ENCODE results near the gene NUP214. TPM values are rescaled to one million over a fixed set of nuclear protein-coding genes. Genes with fewer than 3 reads are reported as not detected.
"Not testable (repeated sequence)": the region's sequence is repeated elsewhere in the genome, so short reads cannot be mapped to it uniquely, and the experiment has no call there.

NUP214 gene
- total RNA-seq, 1 donor from 2014 or later, result 67.4 TPM

DNA sequence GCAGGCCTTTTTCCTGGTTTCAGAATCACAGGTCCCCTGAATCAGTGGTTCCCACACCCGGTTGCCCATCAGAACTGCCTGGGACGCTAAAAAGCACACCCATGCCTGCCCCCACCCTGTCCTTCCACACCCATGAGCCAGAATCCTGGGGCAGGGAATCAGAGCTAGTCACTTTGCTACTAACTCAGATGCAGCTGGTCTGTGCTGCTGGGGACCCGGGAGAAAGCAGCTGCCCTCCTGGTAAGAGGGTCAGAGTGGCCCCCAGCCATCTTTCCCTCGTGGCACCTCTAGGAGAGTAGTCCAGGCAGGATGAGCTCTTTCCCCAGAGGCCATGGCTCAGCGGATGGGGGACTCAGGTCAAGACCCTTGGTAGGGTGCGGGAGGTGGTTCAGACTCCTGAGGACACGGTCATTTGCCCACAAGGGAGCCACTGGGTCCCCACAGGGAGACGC, 11.3 kb upstream of the NUP214 start:
- Mint-ChIP-seq H3K4me3 (ENCODE audit: low read depth) (no peak overlapping the region), H3K27ac (no peak overlapping the region), H3K36me3 (ENCODE audit: low read depth) (no peaks in the 10 kb centered on the region), H3K9me3 (no peaks in the 10 kb centered on the region), H3K4me1 (ENCODE audit: low read depth) (no peaks in the 10 kb centered on the region), H3K27me3 (ENCODE audit: low read depth) (peaks cover 3% of the 10 kb centered on the region)
- no peak for DNase-seq (ENCODE audit: low spot score)
- intact Hi-C loops (cut with micrococcal nuclease), result no loop called here

DNA sequence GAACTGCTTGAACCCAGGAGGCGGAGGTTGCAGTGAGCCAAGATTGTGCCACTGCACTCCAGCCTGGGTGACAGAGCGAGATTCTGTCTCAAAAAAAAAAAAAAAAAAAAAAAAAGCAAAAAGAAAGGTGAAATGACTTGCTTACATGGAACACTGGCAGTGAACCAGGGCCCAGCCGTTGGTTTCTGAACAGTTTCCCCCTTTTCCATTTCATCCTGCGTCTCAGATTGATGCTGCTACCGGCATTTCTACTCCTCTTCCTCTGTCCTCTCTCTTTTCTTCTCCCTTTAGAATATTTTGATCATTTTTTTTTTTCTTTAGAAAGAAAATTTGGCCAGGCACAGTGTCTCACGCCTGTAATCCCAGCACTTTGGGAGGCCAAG, 10.0 kb upstream of the NUP214 start:
- H3K9me3 Mint-ChIP-seq; H3K4me3 Mint-ChIP-seq (ENCODE audit: low read depth); H3K4me1 Mint-ChIP-seq (ENCODE audit: low read depth); H3K27me3 Mint-ChIP-seq (ENCODE audit: low read depth); DNase-seq (ENCODE audit: low spot score); H3K27ac Mint-ChIP-seq; intact Hi-C loops (cut with micrococcal nuclease); H3K36me3 Mint-ChIP-seq (ENCODE audit: low read depth): not testable (repeated sequence)

DNA sequence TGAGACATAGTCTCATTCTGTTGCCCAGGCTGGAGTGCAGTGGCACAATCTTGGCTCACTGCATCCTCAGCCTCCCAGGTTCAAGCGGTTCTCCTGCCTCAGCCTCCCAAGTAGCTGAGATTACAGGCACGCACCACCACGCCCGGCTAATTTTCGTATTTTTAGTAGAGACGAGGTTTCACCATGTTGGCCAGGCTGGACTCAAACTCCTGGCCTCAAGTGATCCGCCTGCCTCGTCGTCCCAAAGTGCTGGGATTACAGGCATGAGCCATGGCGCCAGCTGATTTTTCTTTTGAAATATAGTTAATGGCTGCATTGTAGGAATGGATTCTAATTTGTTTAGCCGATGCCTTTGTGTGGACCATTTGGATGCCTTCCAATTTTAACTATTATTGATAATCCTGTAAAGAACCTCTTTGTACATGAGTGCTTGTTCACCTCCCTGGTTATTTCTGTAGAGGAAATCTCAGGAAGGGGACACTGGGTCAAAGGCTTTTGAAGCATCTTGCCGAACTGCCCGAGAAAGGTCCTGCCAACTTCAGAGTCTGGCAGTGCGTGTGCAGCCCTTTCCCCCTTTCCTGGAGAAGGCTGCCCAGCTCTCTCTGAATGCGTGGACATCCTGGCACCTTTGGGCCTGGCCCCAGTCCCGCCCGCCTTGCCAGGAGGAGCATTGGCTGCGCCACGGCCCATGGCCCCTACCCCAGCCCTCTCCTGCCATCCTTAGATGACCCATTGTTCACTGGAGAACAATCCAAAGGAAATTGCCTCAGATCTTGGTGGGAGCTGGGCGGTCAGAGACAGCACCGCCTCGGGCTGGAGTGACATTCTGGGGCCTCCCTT, 8.9 kb upstream of the NUP214 start:
- no peak overlapping the region for H3K27ac Mint-ChIP-seq

DNA sequence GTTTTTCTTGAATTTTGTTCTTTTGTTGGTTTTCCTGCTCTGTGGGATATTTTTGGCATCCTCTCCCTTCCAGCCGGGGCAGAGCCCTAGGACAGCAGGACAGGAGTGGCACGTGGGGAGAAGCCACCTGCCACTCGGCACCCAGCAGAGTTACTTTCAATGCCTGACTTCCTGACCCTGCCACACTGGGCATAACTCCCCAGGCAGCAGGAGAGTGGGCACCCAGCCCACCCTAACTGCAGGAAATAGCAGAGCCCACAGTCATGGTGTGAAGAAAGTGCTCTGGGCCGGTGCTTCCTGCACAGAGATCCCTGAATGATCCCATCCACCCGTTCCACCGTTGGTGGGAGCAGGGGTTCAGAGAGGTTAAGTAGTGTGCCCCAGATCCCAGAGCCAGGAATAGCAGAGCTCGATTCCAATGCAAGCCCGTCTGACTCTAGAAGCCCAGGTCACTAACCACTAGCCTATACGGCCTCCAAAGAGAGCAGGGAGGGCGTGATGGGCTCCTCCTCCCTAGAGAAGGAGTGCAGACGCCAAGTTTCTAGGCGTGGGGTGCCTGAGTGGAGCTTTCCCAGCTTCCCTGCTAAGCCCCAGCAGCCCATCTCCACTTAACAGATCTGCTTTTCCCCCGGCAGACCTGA, 8.1 kb upstream of the NUP214 start:
- no peaks in the 10 kb centered on the region for H3K36me3 Mint-ChIP-seq (ENCODE audit: low read depth)
- DNase-seq (ENCODE audit: low spot score), result no peak
- H3K27me3 Mint-ChIP-seq (ENCODE audit: low read depth), result peaks cover 3% of the 10 kb centered on the region
- H3K9me3 Mint-ChIP-seq, result no peaks in the 10 kb centered on the region
- H3K27ac Mint-ChIP-seq, result no peak overlapping the region
- no peak overlapping the region for H3K4me3 Mint-ChIP-seq (ENCODE audit: low read depth)
- no peaks in the 10 kb centered on the region for H3K4me1 Mint-ChIP-seq (ENCODE audit: low read depth)
- intact Hi-C loops (cut with micrococcal nuclease), result no loop called here

More for the DNA sequence above, 8.9 kb upstream of the NUP214 start:
- Mint-ChIP-seq H3K9me3 (no peaks in the 10 kb centered on the region), H3K4me3 (ENCODE audit: low read depth) (no peak overlapping the region), H3K36me3 (ENCODE audit: low read depth) (no peaks in the 10 kb centered on the region), H3K27me3 (ENCODE audit: low read depth) (peaks cover 3% of the 10 kb centered on the region), H3K4me1 (ENCODE audit: low read depth) (no peaks in the 10 kb centered on the region)
- intact Hi-C loops (cut with micrococcal nuclease), result no loop called here
- DNase-seq (ENCODE audit: low spot score), result no peak

DNA sequence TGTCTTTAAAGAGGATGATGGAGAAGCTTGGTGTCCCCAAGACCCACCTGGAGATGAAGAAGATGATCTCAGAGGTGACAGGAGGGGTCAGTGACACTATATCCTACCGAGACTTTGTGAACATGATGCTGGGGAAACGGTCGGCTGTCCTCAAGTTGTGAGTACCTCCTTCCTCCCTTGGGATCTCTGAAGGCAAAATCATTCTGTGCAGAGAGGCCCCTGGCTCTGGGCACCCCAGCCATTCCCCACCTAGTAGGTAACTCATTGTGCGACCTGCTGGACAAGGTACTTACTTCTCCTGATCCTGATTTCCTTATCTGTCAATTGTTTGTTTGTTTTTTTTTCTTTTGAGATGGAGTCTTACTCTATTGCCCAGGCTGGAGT, 7.6 kb upstream of the NUP214 start:
- H3K9me3 Mint-ChIP-seq, result no peaks in the 10 kb centered on the region
- H3K36me3 Mint-ChIP-seq (ENCODE audit: low read depth), result no peaks in the 10 kb centered on the region
- intact Hi-C loops (cut with micrococcal nuclease), result no loop called here
- H3K27ac Mint-ChIP-seq, result no peak overlapping the region
- no peak for DNase-seq (ENCODE audit: low spot score)
- H3K27me3 Mint-ChIP-seq (ENCODE audit: low read depth), result peaks cover 3% of the 10 kb centered on the region
- no peaks in the 10 kb centered on the region for H3K4me1 Mint-ChIP-seq (ENCODE audit: low read depth)
- no peak overlapping the region for H3K4me3 Mint-ChIP-seq (ENCODE audit: low read depth)

DNA sequence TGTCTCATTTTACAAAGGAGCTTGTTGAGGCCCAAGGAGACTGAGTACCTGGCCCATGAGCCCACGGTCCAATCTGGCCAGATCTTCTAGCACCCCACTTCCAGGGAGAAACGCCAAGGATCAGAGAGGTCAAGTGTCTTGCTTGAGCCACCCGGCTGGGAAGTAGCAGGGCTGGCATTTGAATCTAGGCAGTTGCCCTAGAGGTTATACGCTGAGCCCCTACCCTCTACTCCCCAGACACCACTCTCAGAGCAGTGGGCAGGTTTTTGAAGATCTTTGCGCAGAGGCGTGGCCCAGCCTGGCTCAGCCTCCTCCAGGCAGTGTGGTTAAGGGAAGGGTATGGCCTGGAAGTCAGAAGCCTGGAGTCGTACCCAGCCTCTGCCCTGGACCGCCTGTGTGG, 5.8 kb upstream of the NUP214 start:
- Mint-ChIP-seq H3K27ac (no peak overlapping the region), H3K4me3 (ENCODE audit: low read depth) (no peak overlapping the region), H3K4me1 (ENCODE audit: low read depth) (no peaks in the 10 kb centered on the region), H3K27me3 (ENCODE audit: low read depth) (peaks cover 3% of the 10 kb centered on the region), H3K9me3 (no peaks in the 10 kb centered on the region), H3K36me3 (ENCODE audit: low read depth) (no peaks in the 10 kb centered on the region)
- intact Hi-C loops (cut with micrococcal nuclease), result no loop called here
- DNase-seq (ENCODE audit: low spot score), result no peak

DNA sequence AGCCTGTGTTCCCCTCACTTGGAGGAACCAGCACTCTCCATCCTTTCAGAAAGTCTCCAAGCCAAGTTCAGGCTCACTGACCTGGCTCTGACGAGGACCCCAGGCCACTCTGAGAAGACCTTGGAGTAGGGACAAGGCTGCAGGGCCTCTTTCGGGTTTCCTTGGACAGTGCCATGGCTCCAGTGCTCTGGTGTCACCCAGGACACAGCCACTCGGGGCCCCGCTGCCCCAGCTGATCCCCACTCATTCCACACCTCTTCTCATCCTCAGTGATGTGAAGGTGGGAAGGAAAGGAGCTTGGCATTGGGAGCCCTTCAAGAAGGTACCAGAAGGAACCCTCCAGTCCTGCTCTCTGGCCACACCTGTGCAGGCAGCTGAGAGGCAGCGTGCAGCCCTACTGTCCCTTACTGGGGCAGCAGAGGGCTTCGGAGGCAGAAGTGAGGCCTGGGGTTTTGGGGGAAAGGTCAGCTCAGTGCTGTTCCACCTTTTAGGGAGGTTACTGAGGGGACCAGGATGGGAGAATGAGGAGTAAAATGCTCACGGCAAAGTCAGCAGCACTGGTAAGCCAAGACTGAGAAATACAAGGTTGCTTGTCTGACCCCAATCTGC, 4.7 kb upstream of the NUP214 start:
- H3K27me3 Mint-ChIP-seq (ENCODE audit: low read depth), result peaks cover 3% of the 10 kb centered on the region
- H3K9me3 Mint-ChIP-seq, result no peaks in the 10 kb centered on the region
- no peak for DNase-seq (ENCODE audit: low spot score)
- no peaks in the 10 kb centered on the region for H3K36me3 Mint-ChIP-seq (ENCODE audit: low read depth)
- peaks cover 5% of the 10 kb centered on the region for H3K4me1 Mint-ChIP-seq (ENCODE audit: low read depth)
- no peak overlapping the region for H3K27ac Mint-ChIP-seq
- no peak overlapping the region for H3K4me3 Mint-ChIP-seq (ENCODE audit: low read depth)
- intact Hi-C loops (cut with micrococcal nuclease), result no loop called here

DNA sequence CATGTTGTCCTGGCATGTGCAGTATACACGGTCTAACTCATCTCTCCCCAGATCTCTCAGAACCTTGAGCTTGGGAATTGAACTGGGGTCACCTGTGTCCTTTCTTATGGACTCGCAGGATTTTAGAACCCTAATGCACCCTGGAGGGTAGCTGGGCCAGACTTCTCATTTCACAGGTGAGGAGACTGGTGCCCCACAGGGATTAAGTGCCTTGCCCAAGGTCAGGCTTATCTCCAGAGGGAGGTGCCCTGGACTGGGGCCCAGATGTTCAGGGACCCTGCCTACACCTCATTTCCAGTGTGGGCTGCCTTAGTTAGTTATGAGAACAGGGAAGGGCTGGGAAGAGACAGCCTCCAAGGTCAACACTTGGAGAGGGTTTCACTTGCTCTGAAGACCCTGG, 4.0 kb upstream of the NUP214 start:
- H3K9me3 Mint-ChIP-seq, result no peaks in the 10 kb centered on the region

DNA sequence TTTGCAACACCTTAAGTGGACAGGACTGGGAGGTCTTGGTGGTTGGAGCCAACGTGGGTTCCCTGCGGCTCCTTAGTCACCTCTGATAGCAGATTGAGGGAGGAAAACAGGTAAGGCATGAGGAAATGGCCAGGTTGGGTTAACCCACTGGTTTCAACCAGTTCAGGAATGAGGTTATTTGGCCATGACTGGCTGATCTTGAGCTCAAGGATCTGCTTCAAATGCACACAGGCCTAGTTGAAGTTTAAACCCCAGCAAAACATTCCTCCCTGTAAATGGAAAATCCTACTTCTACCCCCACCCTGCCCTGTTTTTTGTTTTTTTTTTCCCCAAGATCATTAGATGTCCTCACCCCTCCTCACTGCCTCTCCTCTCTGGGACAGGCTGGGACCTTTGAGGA, 3.2 kb upstream of the NUP214 start:
- Mint-ChIP-seq H3K27ac (no peak overlapping the region), H3K9me3 (no peaks in the 10 kb centered on the region), H3K36me3 (ENCODE audit: low read depth) (peaks cover 5% of the 10 kb centered on the region), H3K27me3 (ENCODE audit: low read depth) (peaks cover 3% of the 10 kb centered on the region), H3K4me1 (ENCODE audit: low read depth) (peaks cover 9% of the 10 kb centered on the region), H3K4me3 (ENCODE audit: low read depth) (no peak overlapping the region)
- intact Hi-C loops (cut with micrococcal nuclease), result no loop called here
- DNase-seq (ENCODE audit: low spot score), result no peak

More for the DNA sequence above, 4.0 kb upstream of the NUP214 start:
- Mint-ChIP-seq H3K4me1 (ENCODE audit: low read depth) (peaks cover 9% of the 10 kb centered on the region), H3K27ac (no peak overlapping the region), H3K36me3 (ENCODE audit: low read depth) (peaks cover 5% of the 10 kb centered on the region), H3K4me3 (ENCODE audit: low read depth) (no peak overlapping the region), H3K27me3 (ENCODE audit: low read depth) (peaks cover 3% of the 10 kb centered on the region)
- DNase-seq (ENCODE audit: low spot score), result no peak
- intact Hi-C loops (cut with micrococcal nuclease), result no loop called here

DNA sequence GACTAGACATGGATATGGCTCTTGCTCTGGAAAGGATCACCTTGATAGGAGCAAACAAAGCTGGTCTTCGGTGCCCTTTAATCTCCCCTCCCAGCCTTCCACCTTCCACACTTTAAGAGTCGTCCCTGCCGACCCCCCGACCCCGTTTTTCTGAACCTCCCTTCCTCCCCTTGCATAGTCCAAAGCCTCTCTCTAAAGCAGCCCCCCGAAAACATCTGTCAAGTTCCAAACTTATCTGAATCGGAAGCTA, 423 bp upstream of the NUP214 start:
- DNase-seq (ENCODE audit: low spot score), result no peak

DNA sequence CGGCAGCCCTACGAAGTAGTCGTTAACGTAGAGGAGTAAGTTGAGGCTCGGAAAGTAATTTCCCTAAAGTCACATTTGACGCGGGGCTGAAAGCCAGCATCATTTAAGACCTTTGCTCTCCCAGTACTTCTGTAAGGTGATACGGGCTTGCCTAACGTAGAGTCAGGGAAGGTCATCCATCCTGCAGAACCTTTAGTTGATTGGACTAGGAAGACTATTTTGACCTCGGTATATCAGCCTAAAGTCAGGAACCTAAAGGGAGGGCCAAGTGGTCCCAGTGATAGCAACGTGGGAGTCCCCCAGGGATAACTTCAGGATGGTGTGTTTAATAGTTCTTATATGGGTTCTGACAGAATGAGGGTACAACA, 657 bp downstream of the NUP214 start:
- Mint-ChIP-seq H3K4me3 (ENCODE audit: low read depth) (peak overlapping the region; percentile 98), H3K27me3 (ENCODE audit: low read depth) (no peaks in the 10 kb centered on the region), H3K27ac (peak overlapping the region; percentile 94), H3K36me3 (ENCODE audit: low read depth) (peaks cover 42% of the 10 kb centered on the region), H3K9me3 (no peaks in the 10 kb centered on the region), H3K4me1 (ENCODE audit: low read depth) (peaks cover 16% of the 10 kb centered on the region)
- intact Hi-C loops (cut with micrococcal nuclease), result loop anchor here (5.0 kb wide), 1 partner anchor 151 kb away; the partner anchor contains the start of gene FAM78A
- DNase-seq (ENCODE audit: low spot score), result no peak

More for the DNA sequence above, 423 bp upstream of the NUP214 start:
- intact Hi-C loops (cut with micrococcal nuclease), result loop anchor here (5.0 kb wide), 1 partner anchor 152 kb away; the partner anchor contains the start of gene FAM78A
- H3K27me3 Mint-ChIP-seq (ENCODE audit: low read depth), result no peaks in the 10 kb centered on the region
- peaks cover 33% of the 10 kb centered on the region for H3K36me3 Mint-ChIP-seq (ENCODE audit: low read depth)
- peak overlapping the region; percentile 94 for H3K27ac Mint-ChIP-seq
- peaks cover 16% of the 10 kb centered on the region for H3K4me1 Mint-ChIP-seq (ENCODE audit: low read depth)
- H3K9me3 Mint-ChIP-seq, result no peaks in the 10 kb centered on the region
- H3K4me3 Mint-ChIP-seq (ENCODE audit: low read depth), result peak overlapping the region; percentile 98

DNA sequence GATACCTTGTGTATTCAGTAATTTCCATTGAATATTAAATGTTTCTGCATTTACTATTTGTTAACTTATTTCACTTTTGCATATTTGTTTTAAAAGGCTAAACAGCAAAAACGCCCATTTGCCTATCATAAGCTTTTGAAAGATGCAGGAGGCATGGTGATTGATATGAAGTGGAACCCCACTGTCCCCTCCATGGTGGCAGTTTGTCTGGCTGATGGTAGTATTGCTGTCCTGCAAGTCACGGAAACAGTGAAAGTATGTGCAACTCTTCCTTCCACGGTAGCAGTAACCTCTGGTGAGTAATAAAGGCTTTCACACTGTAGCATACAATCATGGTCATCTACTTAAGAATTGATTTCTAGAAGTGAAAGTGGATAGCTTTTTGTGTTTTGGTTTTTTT, 3.8 kb downstream of the NUP214 start:
- H3K36me3 Mint-ChIP-seq (ENCODE audit: low read depth), result peaks cover 64% of the 10 kb centered on the region
- intact Hi-C loops (cut with micrococcal nuclease), result loop anchor here (5.0 kb wide), 1 partner anchor 148 kb away; the partner anchor contains the start of gene FAM78A
- H3K4me1 Mint-ChIP-seq (ENCODE audit: low read depth), result peaks cover 16% of the 10 kb centered on the region
- no peak overlapping the region for H3K27ac Mint-ChIP-seq
- no peaks in the 10 kb centered on the region for H3K9me3 Mint-ChIP-seq
- no peaks in the 10 kb centered on the region for H3K27me3 Mint-ChIP-seq (ENCODE audit: low read depth)
- DNase-seq (ENCODE audit: low spot score), result no peak
- no peak overlapping the region for H3K4me3 Mint-ChIP-seq (ENCODE audit: low read depth)

DNA sequence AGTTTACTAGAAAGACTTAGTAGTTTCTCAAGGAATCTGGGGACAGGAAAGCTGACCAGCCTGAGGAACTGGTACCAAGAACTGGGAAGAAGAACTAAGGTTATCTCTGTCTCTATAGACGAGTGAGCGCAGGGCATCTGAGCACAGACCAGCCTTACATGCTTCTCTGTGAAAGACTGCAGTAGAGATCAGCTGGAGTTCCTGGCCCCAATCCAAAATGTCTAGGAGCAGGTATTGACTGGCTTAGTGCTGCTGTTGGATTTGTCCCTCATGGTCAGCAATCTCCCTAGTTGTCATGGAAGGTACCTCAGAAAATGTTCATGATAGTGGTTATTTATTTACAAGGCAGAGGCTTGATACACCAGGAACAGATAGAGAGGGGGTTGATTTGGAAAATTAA, 13.3 kb downstream of the NUP214 start:
- intact Hi-C loops (cut with micrococcal nuclease), result no loop called here
- Mint-ChIP-seq H3K4me3 (ENCODE audit: low read depth) (no peak overlapping the region), H3K4me1 (ENCODE audit: low read depth) (peaks cover under 1% of the 10 kb centered on the region), H3K9me3 (no peaks in the 10 kb centered on the region), H3K27me3 (ENCODE audit: low read depth) (no peaks in the 10 kb centered on the region), H3K27ac (no peak overlapping the region), H3K36me3 (ENCODE audit: low read depth) (peaks cover 70% of the 10 kb centered on the region)
- DNase-seq (ENCODE audit: low spot score), result no peak

Measured in activated T-helper 2 cell treated with anti-CD3 and anti-CD28 coated beads, Interferon-gamma antibody, Interleukin-2, Interleukin-4, amounts not matched to agents 10 μg/mL and 5 μg/mL and 100 μg/mL, durations not matched to agents 14 hours and 24 hours and 36 hours (primary cell).